Measurements from ENCODE around the gene DEUP1.
"Not testable (repeated sequence)": the region's sequence is repeated elsewhere in the genome, so short reads cannot be mapped to it uniquely, and the experiment has no call there.

DEUP1 gene

GRCh38 chr11:93330446-93330984 is at the start of gene DEUP1:
DEUP1 (plus strand) TSS chr11:93330742; CDS start chr11:93332260, 1,518 bp downstream.
- no peak for DNase-seq (ENCODE audit: low read depth in 3 of 3, low spot score in 1 of 3)

- DNase-seq (ENCODE audit: low read depth in 3 of 3, low spot score in 1 of 3), result no peak
Observed at GRCh38 chr11:93285430-93285829, 45.1 kb upstream of the DEUP1 start.

- no peak for DNase-seq (ENCODE audit: low read depth in 3 of 3, low spot score in 1 of 3)
Observed at GRCh38 chr11:93287434-93287833, 43.1 kb upstream of the DEUP1 start.

- DNase-seq (ENCODE audit: low read depth in 3 of 3, low spot score in 1 of 3), result no peak
Observed at GRCh38 chr11:93288079-93288478, 42.5 kb upstream of the DEUP1 start.

GRCh38 chr11:93288767-93289166 is 41.8 kb upstream of the DEUP1 start:
- DNase-seq (ENCODE audit: low read depth in 3 of 3, low spot score in 1 of 3), result no peak

GRCh38 chr11:93289782-93290463 is 40.6 kb upstream of the DEUP1 start:
- DNase-seq (ENCODE audit: low read depth in 3 of 3, low spot score in 1 of 3), result no peak

GRCh38 chr11:93291110-93291509 is 39.4 kb upstream of the DEUP1 start:
- DNase-seq (ENCODE audit: low read depth in 3 of 3, low spot score in 1 of 3), result no peak

GRCh38 chr11:93291898-93292297 is 38.6 kb upstream of the DEUP1 start:
- DNase-seq (ENCODE audit: low read depth in 3 of 3, low spot score in 1 of 3), result no peak

- no peak for DNase-seq (ENCODE audit: low read depth in 3 of 3, low spot score in 1 of 3)
Observed at GRCh38 chr11:93295921-93296575, 34.5 kb upstream of the DEUP1 start.

- DNase-seq (ENCODE audit: low read depth in 3 of 3, low spot score in 1 of 3), result no peak
Observed at GRCh38 chr11:93303689-93304088, 26.9 kb upstream of the DEUP1 start.

GRCh38 chr11:93314399-93314798 is 16.1 kb upstream of the DEUP1 start:
- not testable (repeated sequence) for DNase-seq (ENCODE audit: low read depth in 3 of 3, low spot score in 1 of 3)

GRCh38 chr11:93319224-93319839 is 11.2 kb upstream of the DEUP1 start:
- no peak for DNase-seq (ENCODE audit: low read depth in 3 of 3, low spot score in 1 of 3)

GRCh38 chr11:93320230-93320629 is 10.3 kb upstream of the DEUP1 start:
- DNase-seq (ENCODE audit: low read depth in 3 of 3, low spot score in 1 of 3), result no peak

GRCh38 chr11:93322207-93322606 is 8.3 kb upstream of the DEUP1 start:
- DNase-seq (ENCODE audit: low read depth in 3 of 3, low spot score in 1 of 3), result no peak

GRCh38 chr11:93323747-93324146 is 6.8 kb upstream of the DEUP1 start:
- no peak for DNase-seq (ENCODE audit: low read depth in 3 of 3, low spot score in 1 of 3)

- DNase-seq (ENCODE audit: low read depth in 3 of 3, low spot score in 1 of 3), result no peak
Observed at GRCh38 chr11:93324500-93324899, 6.0 kb upstream of the DEUP1 start.

GRCh38 chr11:93326681-93327080 is 3.9 kb upstream of the DEUP1 start:
- no peak for DNase-seq (ENCODE audit: low read depth in 3 of 3, low spot score in 1 of 3)

GRCh38 chr11:93329936-93330445 is 551 bp upstream of the DEUP1 start:
- DNase-seq (ENCODE audit: low read depth in 3 of 3, low spot score in 1 of 3), result no peak

- no peak for DNase-seq (ENCODE audit: low read depth in 3 of 3, low spot score in 1 of 3)
Observed at GRCh38 chr11:93340223-93340622, 9.7 kb downstream of the DEUP1 start.

GRCh38 chr11:93344855-93345333 is 14.4 kb downstream of the DEUP1 start:
- no peak for DNase-seq (ENCODE audit: low read depth in 3 of 3, low spot score in 1 of 3)

- DNase-seq (ENCODE audit: low read depth in 3 of 3, low spot score in 1 of 3), result no peak
Observed at GRCh38 chr11:93348930-93349329, 18.4 kb downstream of the DEUP1 start.

GRCh38 chr11:93350835-93351234 is 20.3 kb downstream of the DEUP1 start:
- DNase-seq (ENCODE audit: low read depth in 3 of 3, low spot score in 1 of 3), result no peak

All from stimulated activated CD4-positive, alpha-beta T cell treated with anti-CD3 and anti-CD28 coated beads, TNF-alpha, amount 100 ng/mL, for 1 hour (primary cell).